PC-3 (cell line): ENCODE results near the gene KLK14. TPM values are rescaled to one million over a fixed set of nuclear protein-coding genes. Genes with fewer than 3 reads are reported as not detected.

Experiments
- ATAC-seq: fragments of 200-7000 bp; cut with Tn5 transposase; 2 replicates; pipeline ENCODE4 v1.9.1; 2020; ENCODE audit warnings: mild to moderate bottlenecking, moderate library complexity
- BruUV-seq: library from RNA; stranded (reverse); fragments of 400-500 nt; replicated peaks from 2 replicates; lab custom pipeline; 2021; lab: Mats Ljungman, UMichigan
- CTCF ChIA-PET: fragments of 300-600 bp; sonication (Branson Sonifier 250); formaldehyde crosslinking; loops from one replicate; lab custom pipeline; 2022; ENCODE audit warnings: antibody characterized with exemption; lab: Charles Lee
- POLR2A ChIA-PET: fragments of 300-600 bp; sonication (Branson Sonifier 250); formaldehyde crosslinking; loops from one replicate; lab custom pipeline; 2022; ENCODE audit warnings: antibody characterized with exemption; ENCODE audit not compliant: unreplicated experiment; lab: Charles Lee
- DNase-seq: peaks from one replicate; pipeline ENCODE4 v3.0.0-alpha.2; 2015
- H2AFZ ChIP-seq: fragments of 300-600 bp; sonication (generic); 2 replicates; pipeline ENCODE4 v1.6.0; 2016; ENCODE audit warnings: antibody characterized with exemption, low read length
- H3F3A ChIP-seq: fragments of 300-600 bp; sonication (generic); one replicate; pipeline ENCODE4 v1.6.0; 2017; ENCODE audit warnings: antibody characterized with exemption, low read length, control low read depth, mild to moderate bottlenecking; ENCODE audit not compliant: unreplicated experiment
- H3K27ac ChIP-seq: fragments of 300-600 bp; sonication (generic); 2 replicates; pipeline ENCODE4 v1.5.1; 2016; ENCODE audit warnings: mild to moderate bottlenecking, low read length
- H3K27me3 ChIP-seq: fragments of 300-600 bp; sonication (generic); 2 replicates; pipeline ENCODE4 v1.6.1; 2016; ENCODE audit warnings: low read length, mixed read lengths
- H3K36me3 ChIP-seq: fragments of 300-600 bp; sonication (generic); 2 replicates; pipeline ENCODE4 v1.6.1; 2016; ENCODE audit warnings: low read depth, mixed run types, low read length, mixed read lengths
- H3K4me1 ChIP-seq: fragments of 300-600 bp; sonication (generic); 2 replicates; pipeline ENCODE4 v1.5.1; 2016; ENCODE audit warnings: low read length; ENCODE audit not compliant: insufficient read depth
- H3K4me2 ChIP-seq: fragments of 300-600 bp; sonication (generic); 2 replicates; pipeline ENCODE4 v1.6.0; 2016; ENCODE audit warnings: low read length
- H3K4me3 ChIP-seq: fragments of 300-600 bp; sonication (generic); 2 replicates; pipeline ENCODE4 v1.5.1; 2016; ENCODE audit warnings: mild to moderate bottlenecking, low read length, mixed read lengths
- H3K79me2 ChIP-seq: fragments of 300-600 bp; sonication (generic); 2 replicates; pipeline ENCODE4 v1.6.1; 2017; ENCODE audit warnings: low read length, mixed read lengths
- H3K9ac ChIP-seq: fragments of 300-600 bp; sonication (generic); 2 replicates; pipeline ENCODE4 v1.6.0; 2016; ENCODE audit warnings: mild to moderate bottlenecking, low read length
- H3K9me2 ChIP-seq: fragments of 300-600 bp; sonication (generic); replicated peaks from 2 replicates; pipeline ENCODE4 v1.6.1; 2016; ENCODE audit warnings: mixed run types, low read length, mixed read lengths
- H3K9me3 ChIP-seq: fragments of 300-600 bp; sonication (generic); 2 replicates; pipeline ENCODE4 v1.6.1; 2016; ENCODE audit warnings: low read length, mixed read lengths
- H4K20me1 ChIP-seq: fragments of 300-600 bp; sonication (generic); 2 replicates; pipeline ENCODE4 v1.6.1; 2016; ENCODE audit warnings: low read length, mixed read lengths
- CTCF ChIP-seq: fragments of 300-600 bp; sonication (generic); conservative IDR thresholded peaks from 2 replicates; pipeline ENCODE4 v1.5.1; 2017; ENCODE audit warnings: antibody characterized with exemption, low read depth, mild to moderate bottlenecking, low read length
- EZH2 ChIP-seq: fragments of 300-600 bp; sonication (generic); IDR thresholded peaks from one replicate; pipeline ENCODE4 v1.6.1; 2017; ENCODE audit warnings: antibody characterized with exemption, mild to moderate bottlenecking, low read length; ENCODE audit not compliant: unreplicated experiment
- EZH2phosphoT487 ChIP-seq: fragments of 300-600 bp; sonication (generic); IDR thresholded peaks from 2 replicates; pipeline ENCODE4 v1.6.1; 2018; ENCODE audit warnings: mild to moderate bottlenecking, antibody characterized with exemption, low read length, borderline replicate concordance
- intact Hi-C: fragments of 100-400 bp; cut with micrococcal nuclease; formaldehyde crosslinking; loops from 2 replicates; pipeline ENCODE4 v1.9.0; 2023
- total RNA-seq: library from RNA; depleted of rRNA; stranded (reverse); fragments of >200 nt; gene quantifications from 2 replicates; pipeline ENCODE4 v1.2.3, GENCODE V29; 2014

Gene KLK14
- total RNA-seq, 1 experiment from 2014 or later: not detected

GRCh38 chr19:51075998-51076397 is 6.7 kb downstream of the KLK14 start:
- Histone ChIP-seq H3K27ac (no peak overlapping the region), H3K4me2 (no peak overlapping the region), H3K79me2 (no peaks in the 10 kb centered on the region), H3K36me3 (no peaks in the 10 kb centered on the region), H3F3A (no peaks in the 10 kb centered on the region), H3K9me2 (no peaks in the 10 kb centered on the region), H3K9me3 (peaks cover 7% of the 10 kb centered on the region), H3K4me3 (no peak overlapping the region), H3K9ac (no peak overlapping the region), H3K27me3 (no peaks in the 10 kb centered on the region), H2AFZ (no peak overlapping the region), H4K20me1 (no peaks in the 10 kb centered on the region), H3K4me1 (peaks cover 8% of the 10 kb centered on the region)
- peak; percentile 40 for DNase-seq
- TF ChIP-seq CTCF (no peak), EZH2 (no peak), EZH2phosphoT487 (no peak)
- POLR2A ChIA-PET: interaction anchor here (0.6 kb wide), 1 partner anchor 359 kb away, joined by 3 read pairs; no protein-coding TSS in a partner anchor
- intact Hi-C loops: no loop called here
- CTCF ChIA-PET: interaction anchor here (0.9 kb wide), 1 partner anchor 59 kb away, joined by 3 read pairs; no protein-coding TSS in a partner anchor
- peak; percentile 72 for ATAC-seq
- no TSS peak for BruUV-seq

- ChIA-PET POLR2A (no interaction called here), CTCF (interaction anchor here (0.7 to 1.9 kb wide), 2 partner anchors 23 to 50 kb away, joined by 3 to 10 read pairs; no protein-coding TSS in a partner anchor)
- Histone ChIP-seq H3K9ac (no peak overlapping the region), H3K4me2 (peak overlapping the region; percentile 68), H3K27me3 (no peaks in the 10 kb centered on the region), H3K9me3 (peaks cover 7% of the 10 kb centered on the region), H3K36me3 (no peaks in the 10 kb centered on the region), H4K20me1 (no peaks in the 10 kb centered on the region), H3K4me3 (peak overlapping the region; percentile 2; the same call in 1 of the 2 replicates), H3K9me2 (no peaks in the 10 kb centered on the region), H2AFZ (no peak overlapping the region), H3K4me1 (peaks cover 23% of the 10 kb centered on the region), H3K79me2 (no peaks in the 10 kb centered on the region), H3F3A (peaks cover 3% of the 10 kb centered on the region), H3K27ac (peak overlapping the region; percentile 89)
- ATAC-seq (no peak), DNase-seq (peak; percentile 91)
- intact Hi-C loops: loop anchor here (1.0 kb wide), 1 partner anchor 22 kb away; no protein-coding TSS in a partner anchor
- no TSS peak for BruUV-seq
- TF ChIP-seq CTCF: no peak
- 0 out of 2 replicates have a peak, but pooled peaks have one; percentile 28 for TF ChIP-seq EZH2phosphoT487
Measured at GRCh38 chr19:51071095-51071405, 11.6 kb downstream of the KLK14 start.

- peaks cover 3% of the 10 kb centered on the region for H3F3A ChIP-seq
- ChIA-PET CTCF (interaction anchor here (0.7 to 1.9 kb wide), 2 partner anchors 23 to 50 kb away, joined by 3 to 10 read pairs; no protein-coding TSS in a partner anchor), POLR2A (no interaction called here)
- intact Hi-C loops: loop anchor here (1.0 kb wide), 2 partner anchors 23 to 49 kb away; no protein-coding TSS in a partner anchor
- H3K27ac ChIP-seq: peak overlapping the region; percentile 89
- peaks cover 23% of the 10 kb centered on the region for H3K4me1 ChIP-seq
- DNase-seq: peak; percentile 83
- no peaks in the 10 kb centered on the region for H3K9me2 ChIP-seq
- no peak overlapping the region for H2AFZ ChIP-seq
- peak overlapping the region; percentile 68 for H3K4me2 ChIP-seq
- no peaks in the 10 kb centered on the region for H4K20me1 ChIP-seq
- peaks cover 7% of the 10 kb centered on the region for H3K9me3 ChIP-seq
- H3K4me3 ChIP-seq: peak overlapping the region; percentile 21; the same call in 1 of the 2 replicates
- H3K9ac ChIP-seq: peak overlapping the region; percentile 51
- H3K27me3 ChIP-seq: no peaks in the 10 kb centered on the region
- ATAC-seq: peak; percentile 85
- BruUV-seq: no TSS peak
- H3K36me3 ChIP-seq: no peaks in the 10 kb centered on the region
- no peaks in the 10 kb centered on the region for H3K79me2 ChIP-seq
- TF ChIP-seq EZH2: no peak
- no peak for TF ChIP-seq CTCF
- no peak for TF ChIP-seq EZH2phosphoT487
Measured at GRCh38 chr19:51070334-51071094, 12.2 kb downstream of the KLK14 start.
